K562 (cell line): Measurements from ENCODE around the gene ATP2B1. TPM values are rescaled to one million over a fixed set of nuclear protein-coding genes. Genes with fewer than 3 reads are reported as not detected.

Experiments
- ATAC-seq: fragments of 200-7000 bp; cut with Tn5 transposase; 3 replicates; pipeline ENCODE4 v1.9.1; 2020; ENCODE audit warnings: moderate library complexity
- BruUV-seq: library from RNA; stranded (reverse); fragments of 400-500 nt; replicated peaks from 2 replicates; lab custom pipeline; 2021; lab: Mats Ljungman, UMichigan
- CTCF ChIA-PET: fragments of 300-600 bp; formaldehyde crosslinking; extraction: SDS; loops from one replicate; lab custom pipeline; 2021; ENCODE audit warnings: low intra/inter-chr PET ratio; lab: Yijun Ruan, JAX
- POLR2A ChIA-PET: fragments of 300-600, 350-650 bp; sonication (Branson Sonifier 250); formaldehyde crosslinking; extraction: SDS; loops from one replicate; lab custom pipeline; 2021; ENCODE audit warnings: antibody characterized with exemption, inconsistent platforms; lab: Yijun Ruan, JAX
- DNase-seq, 4 experiments: peaks; one replicate each; pipeline versions ENCODE4 v3.0.0 to v3.0.0-alpha.2; 2011 to 2018; ENCODE audit warnings: low spot score in 3 of 4, mixed read lengths in 3 of 4; ENCODE audit errors: extremely low read depth in 1 of 4
- FAIRE-seq: peaks from 2 replicates; lab custom pipeline; 2011; peaks lifted over from hg19 to GRCh38; lab: Jason Lieb, UNC
- H2AFZ ChIP-seq: 2 replicates; pipeline ENCODE4 v1.6.0; 2011; ENCODE audit warnings: low read depth, low read length, control low read depth, inconsistent platforms
- H3K27ac ChIP-seq: fragments of 200-600 bp; 3 replicates; pipeline ENCODE4 v1.8.0; 2011; ENCODE audit warnings: low read depth, mild to moderate bottlenecking, control low read depth, inconsistent platforms, low read length, moderate library complexity, mixed read lengths; ENCODE audit errors: extremely low read depth
- H3K27me3 ChIP-seq, 2 experiments: fragments of 300-600 bp in 1 of 2; 2 replicates in 1 of 2; 3 replicates in 1 of 2; pipeline versions ENCODE4 v1.6.0 to v1.8.0; 2011; ENCODE audit warnings: inconsistent platforms in 2 of 2, low read length in 2 of 2, mild to moderate bottlenecking in 1 of 2, mixed read lengths in 1 of 2, moderate library complexity in 1 of 2; ENCODE audit not compliant: control insufficient read depth in 2 of 2, insufficient read depth in 2 of 2
- H3K36me3 ChIP-seq: fragments of 300-600 bp; 3 replicates; pipeline ENCODE4 v1.8.0; 2011; ENCODE audit warnings: mild to moderate bottlenecking, low read length, inconsistent platforms; ENCODE audit not compliant: control insufficient read depth, insufficient read depth
- H3K4me1 ChIP-seq, 2 experiments: fragments of 200-600 bp in 1 of 2; replicated peaks in 1 of 2; 2 replicates in 1 of 2; 3 replicates in 1 of 2; pipeline versions ENCODE4 v1.5.1 to v1.8.0; 2011; ENCODE audit warnings: inconsistent platforms in 2 of 2, low read length in 2 of 2, mild to moderate bottlenecking in 1 of 2, mixed read lengths in 1 of 2, moderate library complexity in 1 of 2; ENCODE audit not compliant: control insufficient read depth in 2 of 2, insufficient read depth in 2 of 2
- H3K4me2 ChIP-seq: 2 replicates; pipeline ENCODE4 v1.6.1; 2011; ENCODE audit warnings: low read length, control low read depth, inconsistent platforms, mixed read lengths; ENCODE audit not compliant: insufficient read depth
- H3K4me3 ChIP-seq: fragments of 200-600 bp; sonication (generic), shearing (Covaris generic); 2 replicates; pipeline ENCODE4 v1.5.1; 2016; ENCODE audit warnings: control low read depth, inconsistent platforms
- H3K79me2 ChIP-seq: fragments of 200-600 bp; 3 replicates; pipeline ENCODE4 v1.8.0; 2011; ENCODE audit warnings: low read length, inconsistent platforms; ENCODE audit not compliant: control insufficient read depth, insufficient read depth
- H3K9ac ChIP-seq, 2 experiments: 2 replicates each; pipeline versions ENCODE4 v1.6.0 to v1.6.1; 2011; ENCODE audit warnings: low read depth in 2 of 2, low read length in 2 of 2, control low read depth in 1 of 2, inconsistent platforms in 1 of 2, mild to moderate bottlenecking in 1 of 2, mixed read lengths in 1 of 2; ENCODE audit not compliant: insufficient read depth in 1 of 2
- H3K9me1 ChIP-seq: one replicate; pipeline ENCODE4 v1.6.0; 2011; ENCODE audit warnings: inconsistent platforms, mild to moderate bottlenecking, low read length, moderate library complexity; ENCODE audit not compliant: control insufficient read depth, insufficient read depth
- H3K9me3 ChIP-seq: replicated peaks from 2 replicates; pipeline ENCODE4 v1.5.1; 2011; ENCODE audit warnings: low read depth, low read length, inconsistent platforms; ENCODE audit not compliant: control insufficient read depth, insufficient read depth
- H4K20me1 ChIP-seq: replicated peaks from 2 replicates; pipeline ENCODE4 v1.6.1; 2011; ENCODE audit warnings: low read length, inconsistent platforms, mixed read lengths; ENCODE audit not compliant: control insufficient read depth, insufficient read depth
- LEF1 ChIP-seq: fragments of 450-650 bp; IDR thresholded peaks from 2 replicates; pipeline ENCODE4 v1.6.1; 2016; ENCODE audit warnings: mild to moderate bottlenecking
- MIER1 ChIP-seq: fragments of 450-650 bp; IDR thresholded peaks from 2 replicates; pipeline ENCODE4 v1.6.1; 2016; ENCODE audit warnings: antibody characterized with exemption, mild to moderate bottlenecking, low read depth
- MTA2 ChIP-seq: fragments of 450-650 bp; IDR thresholded peaks from 2 replicates; pipeline ENCODE4 v1.6.1; 2016; ENCODE audit warnings: low read depth
- NCOA6 ChIP-seq: fragments of 450-650 bp; IDR thresholded peaks from 2 replicates; pipeline ENCODE4 v1.6.1; 2017; ENCODE audit warnings: mild to moderate bottlenecking
- PHF20 ChIP-seq: fragments of 450-650 bp; IDR thresholded peaks from 2 replicates; pipeline ENCODE4 v1.6.1; 2018; ENCODE audit not compliant: partially characterized antibody
- RFX1 ChIP-seq: fragments of 450-650 bp; IDR thresholded peaks from 2 replicates; pipeline ENCODE4 v1.6.1; 2016; ENCODE audit warnings: mild to moderate bottlenecking, moderate library complexity
- RFX7 ChIP-seq: fragments of 250-450 bp; sonication (Bioruptor Pico); IDR thresholded peaks from 2 replicates; pipeline ENCODE4 v1.5.1; 2021; ENCODE audit warnings: mild to moderate bottlenecking
- WGBS: fragments of 100-300 bp; shearing (Covaris generic); methylation state at CpG from one replicate; pipeline ENCODE4 v1.1.6; 2016; ENCODE audit warnings: low coverage, mixed read lengths; ENCODE audit not compliant: insufficient coverage; ENCODE audit errors: missing lambda C conversion rate; 5-methylcytosine and 5-hydroxymethylcytosine counted together
- in situ Hi-C: fragments of 300-500 bp; cut with MboI; formaldehyde crosslinking; loops from 4 replicates; pipeline ENCODE4 v1.15.0; 2018; ENCODE audit warnings: inconsistent platforms, mixed read lengths
- intact Hi-C: fragments of 100-400 bp; cut with micrococcal nuclease; formaldehyde crosslinking; loops from 2 replicates; pipeline ENCODE4 v1.14.2; 2022
- polyA plus RNA-seq, 8 experiments: library from polyadenylated mRNA; depleted of rRNA in 4 of 8; stranded (reverse) in 5 of 8; unstranded in 3 of 8; fragments of >200 nt; fragmentation: Nextera tagmentation in 2 of 8; fragmentation: Illumina TruSeq in 1 of 8; extraction: Ambion mirVana in 2 of 8; extraction: Trizol in 1 of 8; gene quantifications; 2 replicates each; pipeline versions ENCODE4 v1.2.1 to v1.2.3, GENCODE V29; 2011 to 2014; ENCODE audit warnings: inconsistent platforms in 1 of 8, missing spikeins in 1 of 8
- total RNA-seq, 7 experiments: library from RNA; depleted of rRNA in 6 of 7; stranded (reverse); fragments of >200 nt in 6 of 7; fragmentation: Illumina TruSeq in 2 of 7; extraction: Trizol in 2 of 7; gene quantifications; 2 replicates each; pipeline versions ENCODE4 v1.2.1 to v1.2.3, GENCODE V29; 2011 to 2021; ENCODE audit warnings: low replicate concordance in 1 of 7
- TF ChIP-seq, protein P1 (sequence below): fragments of 250-450 bp; sonication (Bioruptor Pico); IDR thresholded peaks from 2 replicates; pipeline ENCODE4 v1.8.0; 2021; ENCODE audit warnings: mild to moderate bottlenecking, moderate library complexity

ATP2B1 gene
- total and polyA plus RNA-seq, 9 of the 15 experiments (the other 6 are each of a cell fraction or from before 2014, with no cell fraction given), result 8.6 to 39.0 (median 27.8) TPM

DNA sequence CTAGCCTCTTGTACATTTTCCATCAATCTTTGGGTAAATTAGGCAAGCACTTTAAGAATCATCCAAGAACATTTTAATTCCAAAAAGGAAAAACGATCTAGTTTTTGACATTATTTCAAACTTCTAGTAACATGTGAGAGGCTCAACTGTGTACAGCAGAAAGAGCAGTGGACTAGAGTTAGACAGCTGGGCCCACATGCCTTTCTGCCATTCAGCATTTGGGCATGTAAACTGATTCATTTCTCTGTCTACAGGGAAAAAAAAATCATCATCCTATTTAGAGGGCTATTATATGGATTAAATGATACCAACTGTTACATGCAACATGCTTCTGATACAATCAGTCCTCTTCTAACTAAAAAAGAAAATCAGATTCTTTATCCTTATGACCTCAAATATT, 17.7 kb downstream of the ATP2B1 start:
- 0 out of 2 replicates have a peak, but pooled peaks cover 5% of the 10 kb centered on the region for H4K20me1 ChIP-seq
- DNase-seq, result no peak
- no peaks in the 10 kb centered on the region for H3K36me3 ChIP-seq
- TF ChIP-seq PHF20 (no peak), NCOA6 (no peak), MIER1 (no peak), MTA2 (no peak)
- TF ChIP-seq, all 486 proteins: peak for 0
- CTCF ChIA-PET, result no interaction called here
- in situ Hi-C loops (no loop called here), intact Hi-C loops (loop anchor here (5.0 to 10.0 kb wide), 2 partner anchors 74 to 216 kb away; no protein-coding TSS in a partner anchor)
- Histone ChIP-seq H3K79me2 (peaks cover 100% of the 10 kb centered on the region), H3K4me2 (no peak overlapping the region), H3K4me3 (no peak overlapping the region), H3K27ac (no peak overlapping the region), H3K4me1 (peaks cover 0 to 18% of the 10 kb centered on the region in 2 experiments; a peak in 3 of 5 replicates), H3K9me1 (no peaks in the 10 kb centered on the region), H2AFZ (no peak overlapping the region), H3K9ac (no peak overlapping the region), H3K9me3 (no peaks in the 10 kb centered on the region), H3K27me3 (no peaks in the 10 kb centered on the region)
- POLR2A ChIA-PET, result no interaction called here
- FAIRE-seq (no peak), ATAC-seq (no peak)
- BruUV-seq, result no TSS peak
- 8% methylated on average over 1 of the region's 1 CpG for WGBS

DNA sequence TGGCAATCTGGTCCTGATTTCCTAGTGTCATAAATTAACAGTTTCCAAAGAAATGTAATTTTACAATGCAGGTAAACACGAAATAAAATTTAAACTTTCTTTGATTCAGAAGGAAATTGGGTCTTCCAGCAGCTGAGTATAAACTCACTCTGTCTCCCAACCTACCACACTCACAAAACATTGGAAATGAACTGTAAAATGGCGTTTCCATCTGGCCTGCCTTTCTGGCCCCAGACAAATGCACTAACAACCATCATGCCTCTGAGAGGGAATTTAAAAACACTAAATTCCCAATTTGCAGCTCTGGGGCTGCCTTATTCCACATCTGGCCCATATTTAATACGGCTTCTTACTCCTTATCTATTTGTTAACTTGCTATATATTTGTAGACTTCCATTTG, 19.3 kb downstream of the ATP2B1 start:
- Histone ChIP-seq H2AFZ (no peak overlapping the region), H3K9me1 (no peaks in the 10 kb centered on the region), H3K79me2 (peaks cover 100% of the 10 kb centered on the region), H3K36me3 (no peaks in the 10 kb centered on the region), H3K4me3 (no peak overlapping the region), H3K9ac (no peak overlapping the region), H3K27me3 (no peaks in the 10 kb centered on the region), H3K27ac (no peak overlapping the region), H4K20me1 (0 out of 2 replicates have a peak, but pooled peaks cover 1% of the 10 kb centered on the region), H3K4me2 (no peak overlapping the region), H3K4me1 (peaks cover 0 to 19% of the 10 kb centered on the region in 2 experiments; a peak in 2 of 5 replicates), H3K9me3 (no peaks in the 10 kb centered on the region)
- ATAC-seq (no peak), DNase-seq (no peak), FAIRE-seq (no peak)
- intact Hi-C loops (no loop called here), in situ Hi-C loops (no loop called here)
- POLR2A ChIA-PET, result interaction anchor here (1.0 to 1.2 kb wide), 2 partner anchors 16 to 26 kb away, joined by 3 to 4 read pairs; no protein-coding TSS in a partner anchor
- CTCF ChIA-PET, result no interaction called here
- 62% methylated on average over 3 of the region's 3 CpGs for WGBS
- BruUV-seq, result no TSS peak
- TF ChIP-seq, protein P1, sequence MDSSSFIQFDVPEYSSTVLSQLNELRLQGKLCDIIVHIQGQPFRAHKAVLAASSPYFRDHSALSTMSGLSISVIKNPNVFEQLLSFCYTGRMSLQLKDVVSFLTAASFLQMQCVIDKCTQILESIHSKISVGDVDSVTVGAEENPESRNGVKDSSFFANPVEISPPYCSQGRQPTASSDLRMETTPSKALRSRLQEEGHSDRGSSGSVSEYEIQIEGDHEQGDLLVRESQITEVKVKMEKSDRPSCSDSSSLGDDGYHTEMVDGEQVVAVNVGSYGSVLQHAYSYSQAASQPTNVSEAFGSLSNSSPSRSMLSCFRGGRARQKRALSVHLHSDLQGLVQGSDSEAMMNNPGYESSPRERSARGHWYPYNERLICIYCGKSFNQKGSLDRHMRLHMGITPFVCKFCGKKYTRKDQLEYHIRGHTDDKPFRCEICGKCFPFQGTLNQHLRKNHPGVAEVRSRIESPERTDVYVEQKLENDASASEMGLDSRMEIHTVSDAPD (CRISPR knock-in tag), result no peak
- no peak for TF ChIP-seq RFX7 (CRISPR knock-in tag)
- no peak for TF ChIP-seq RFX1
- TF ChIP-seq LEF1, result no peak
